Stimulated activated CD8-positive, alpha-beta memory T cell treated with anti-CD3 and anti-CD28 coated beads, Interleukin-7, amount 100 ng/mL, for 1 hour (primary cell): ENCODE measurements around the gene U2SURP.
"Not testable (repeated sequence)": the region's sequence is repeated elsewhere in the genome, so short reads cannot be mapped to it uniquely, and the experiment has no call there.

Experiments
- DNase-seq, 2 donors: peaks; one replicate each; pipeline ENCODE4 v3.0.0-alpha.2; 2020; ENCODE audit warnings: low read depth in 2 of 2

Gene U2SURP

GRCh38 chr3:142976621-142977398 is 24.6 kb upstream of the U2SURP start:
- DNase-seq, result no peak

- no peak for DNase-seq
Observed at GRCh38 chr3:142977399-142977728, 24.0 kb upstream of the U2SURP start.

- DNase-seq, result no peak
Observed at GRCh38 chr3:142981108-142981507, 20.3 kb upstream of the U2SURP start.

GRCh38 chr3:142982038-142982773 is 19.2 kb upstream of the U2SURP start:
- no peak for DNase-seq

GRCh38 chr3:142983318-142983717 is 18.1 kb upstream of the U2SURP start:
- DNase-seq, result no peak

- DNase-seq, result no peak
Observed at GRCh38 chr3:142984255-142984654, 17.1 kb upstream of the U2SURP start.

- DNase-seq, result no peak
Observed at GRCh38 chr3:142987080-142987700, 14.2 kb upstream of the U2SURP start.

GRCh38 chr3:142987707-142988106 is 13.7 kb upstream of the U2SURP start:
- no peak for DNase-seq

GRCh38 chr3:142988221-142988620 is 13.1 kb upstream of the U2SURP start:
- not testable (repeated sequence) for DNase-seq

GRCh38 chr3:142988826-142989225 is 12.5 kb upstream of the U2SURP start:
- DNase-seq, result not testable (repeated sequence)

- no peak for DNase-seq
Observed at GRCh38 chr3:142990721-142991120, 10.6 kb upstream of the U2SURP start.

GRCh38 chr3:142992323-142992722 is 9.0 kb upstream of the U2SURP start:
- DNase-seq, result no peak

GRCh38 chr3:142993958-142994442 is 7.4 kb upstream of the U2SURP start:
- peak; percentile 15 to 28 for DNase-seq

GRCh38 chr3:142997330-142997729 is 4.0 kb upstream of the U2SURP start:
- no peak for DNase-seq

GRCh38 chr3:142998439-142998838 is 2.9 kb upstream of the U2SURP start:
- no peak for DNase-seq

GRCh38 chr3:142999881-143000280 is 1.5 kb upstream of the U2SURP start:
- DNase-seq, result no peak

- DNase-seq, result no peak
Observed at GRCh38 chr3:143000528-143000927, 842 bp upstream of the U2SURP start.

- DNase-seq, result no peak
Observed at GRCh38 chr3:143001034-143001368, 369 bp upstream of the U2SURP start.

GRCh38 chr3:143002083-143002712 is 828 bp downstream of the U2SURP start:
- DNase-seq, result no peak

- no peak for DNase-seq
Observed at GRCh38 chr3:143002727-143003126, 1.4 kb downstream of the U2SURP start.

- no peak for DNase-seq
Observed at GRCh38 chr3:143004823-143005222, 3.5 kb downstream of the U2SURP start.

- no peak for DNase-seq
Observed at GRCh38 chr3:143010024-143010423, 8.7 kb downstream of the U2SURP start.
